T-cell (primary cell): ENCODE measurements around the gene SKP2. TPM values are rescaled to one million over a fixed set of nuclear protein-coding genes. Genes with fewer than 3 reads are reported as not detected.
A peak's percentile ranks its signal among the peaks of the same experiment; 100 is the strongest.

ENCODE experiments used
- ATAC-seq, 4 experiments: fragments of 200-7000 bp in 3 of 4; fragments of 150-1000 bp in 1 of 4; cut with Tn5 transposase; replicated peaks in 1 of 4; 1 replicate in 3 of 4; 2 replicates in 1 of 4; pipeline ENCODE4 v1.10.0; 2021; ENCODE audit warnings: moderate library complexity in 3 of 4, mild to moderate bottlenecking in 2 of 4, moderate number of reproducible peaks in 1 of 4
- CTCF ChIA-PET, 2 donors: fragments of 300-600 bp; sonication (Branson Sonifier 250); formaldehyde crosslinking; loops; one replicate each; lab custom pipeline; 2022; ENCODE audit warnings: antibody characterized with exemption in 2 of 2; lab: Charles Lee
- POLR2A ChIA-PET, 2 donors: fragments of 300-600 bp; sonication (Branson Sonifier 250); formaldehyde crosslinking; loops; one replicate each; lab custom pipeline; 2022; ENCODE audit warnings: antibody characterized with exemption in 2 of 2; lab: Charles Lee
- DNase-seq, 35 experiments: peaks; one replicate each; pipeline versions ENCODE4 v3.0.0 to v3.0.0-alpha.2; 2013 to 2023
- H3K27ac ChIP-seq: one replicate; pipeline ENCODE4 v1.5.1; 2013; ENCODE audit warnings: low read length
- H3K27me3 ChIP-seq, 2 experiments: replicated peaks in 1 of 2; 1 replicate in 1 of 2; 2 replicates in 1 of 2; pipeline versions ENCODE4 v1.6.1 to v1.7.0; 2013; ENCODE audit warnings: low read length in 1 of 2, mixed read lengths in 1 of 2; ENCODE audit not compliant: control insufficient read depth in 2 of 2, insufficient read depth in 2 of 2; ENCODE audit errors: extremely low read depth in 1 of 2
- H3K36me3 ChIP-seq, 2 donors: 1 replicate in 1 of 2; 2 replicates in 1 of 2; pipeline versions ENCODE4 v1.6.1 to v1.7.0; 2013; ENCODE audit warnings: low read length in 1 of 2; ENCODE audit not compliant: control insufficient read depth in 2 of 2, insufficient read depth in 1 of 2; ENCODE audit errors: extremely low read depth in 1 of 2
- H3K4me1 ChIP-seq, 2 experiments: 1 replicate in 1 of 2; 2 replicates in 1 of 2; pipeline versions ENCODE4 v1.6.1 to v1.7.0; 2013; ENCODE audit warnings: low read length in 2 of 2, mixed read lengths in 1 of 2; ENCODE audit not compliant: insufficient read depth in 2 of 2, control insufficient read depth in 1 of 2; ENCODE audit errors: extremely low read depth in 1 of 2
- H3K4me3 ChIP-seq, 2 donors: 1 replicate in 1 of 2; 2 replicates in 1 of 2; pipeline versions ENCODE4 v1.5.1 to v1.7.0; 2013; ENCODE audit warnings: mild to moderate bottlenecking in 2 of 2, low read length in 1 of 2, moderate library complexity in 1 of 2; ENCODE audit not compliant: control insufficient read depth in 1 of 2; ENCODE audit errors: extremely low read depth in 1 of 2
- H3K9me3 ChIP-seq: 2 replicates; pipeline ENCODE4 v1.7.0; 2013
- H3K27ac Mint-ChIP-seq, 2 donors: one replicate each; pipeline ENCODE4 v1.8.0; 2020 to 2021; ENCODE audit warnings: mild to moderate bottlenecking in 2 of 2, mixed read lengths in 2 of 2
- H3K27me3 Mint-ChIP-seq, 2 donors: one replicate each; pipeline ENCODE4 v1.8.0; 2021 to 2022; ENCODE audit warnings: mixed read lengths in 2 of 2
- H3K36me3 Mint-ChIP-seq: one replicate; pipeline ENCODE4 v1.8.0; 2021; ENCODE audit warnings: mixed read lengths
- H3K4me1 Mint-ChIP-seq, 3 donors: one replicate each; pipeline ENCODE4 v1.8.0; 2020 to 2022; ENCODE audit warnings: mixed read lengths in 3 of 3, mild to moderate bottlenecking in 1 of 3
- H3K4me3 Mint-ChIP-seq, 3 donors: one replicate each; pipeline ENCODE4 v1.8.0; 2020 to 2022; ENCODE audit warnings: mild to moderate bottlenecking in 3 of 3, mixed read lengths in 3 of 3, moderate library complexity in 3 of 3
- H3K9me3 Mint-ChIP-seq, 3 donors: one replicate each; pipeline ENCODE4 v1.8.0; 2020 to 2022; ENCODE audit warnings: mixed read lengths in 3 of 3
- WGBS: methylation state at CpG from one replicate; pipeline ENCODE4 v1.1.5; 2013; ENCODE audit warnings: missing lambda C conversion rate; ENCODE audit not compliant: insufficient coverage; 5-methylcytosine and 5-hydroxymethylcytosine counted together
- total RNA-seq, 35 experiments: library from RNA in 6 of 35; stranded (reverse) in 6 of 35; fragments of 120-200 nt in 1 of 35; gene quantifications; one replicate each; pipeline versions ENCODE4 v1.2.1 to v1.2.4 and lab custom pipeline; 2013 to 2026

The SKP2 gene
- total RNA-seq = 10 to 100 TPM; 12.8 to 26.0 (median 19.6) TPM
- 19.1 TPM for total RNA-seq (2013)
- 7.0 to 66.9 (median 26.5) reads per million in 29 experiments for total RNA-seq (lab: John Stamatoyannopoulos, UW)

GRCh38 chr5:36151434-36152323 lies at the start of gene SKP2, which contains the start of gene LMBRD2:
Gene SKP2 (plus strand): TSS chr5:36152111. CDS start chr5:36152263, 152 bp downstream.
Gene LMBRD2 (minus strand): TSS chr5:36151887. CDS start chr5:36143349, 8,538 bp downstream.
- Histone ChIP-seq H3K27ac (peak within 1 kb of the TSS; percentile 65), H3K27me3 (no peaks in the 10 kb centered on the region), H3K36me3 (peaks cover 0 to 20% of the 10 kb centered on the region in 2 donors), H3K4me3 (peak within 1 kb of the TSS; percentile 70 to 92), H3K9me3 (no peaks in the 10 kb centered on the region), H3K4me1 (peaks cover 24 to 25% of the 10 kb centered on the region in 2 experiments)
- Mint-ChIP-seq H3K4me1 (peaks cover 70 to 74% (median 73%) of the 10 kb centered on the region in 3 donors), H3K27ac (peak within 1 kb of the TSS; percentile 86 to 89), H3K4me3 (peak within 1 kb of the TSS; percentile 93 to 97 (median 96)), H3K27me3 (no peaks in the 10 kb centered on the region), H3K9me3 (no peaks in the 10 kb centered on the region), H3K36me3 (peaks cover 30% of the 10 kb centered on the region)
- DNase-seq (peak; percentile 91 to 100 (median 98)), ATAC-seq (peak; percentile 97 to 99 (median 98))
- CTCF ChIA-PET = interaction anchor here in 1 of 2 donors (0.9 to 1.4 kb wide), 2 partner anchors 90 to 91 kb away, joined by 3 to 8 read pairs; partner anchors contain the start of gene NADK2
- POLR2A ChIA-PET = no interaction called here
- WGBS = under 1% methylated on average over 81 of the region's 81 CpGs

GRCh38 chr5:36105819-36106218 lies 46.1 kb upstream of the SKP2 start:
- Mint-ChIP-seq H3K4me3 (no peak overlapping the region), H3K4me1 (no peaks in the 10 kb centered on the region), H3K27me3 (no peaks in the 10 kb centered on the region), H3K9me3 (no peaks in the 10 kb centered on the region), H3K27ac (no peak overlapping the region), H3K36me3 (peaks cover 60% of the 10 kb centered on the region)
- H3K27me3 ChIP-seq = no peaks in the 10 kb centered on the region
- no peak for ATAC-seq
- H3K27ac ChIP-seq = no peak overlapping the region
- no peaks in the 10 kb centered on the region for H3K9me3 ChIP-seq
- no peaks in the 10 kb centered on the region for H3K4me1 ChIP-seq
- DNase-seq = no peak
- ChIA-PET CTCF (no interaction called here), POLR2A (no interaction called here)
- whole genome bisulfite sequencing = 73% methylated on average over 2 of the region's 2 CpGs
- H3K4me3 ChIP-seq = no peak overlapping the region
- H3K36me3 ChIP-seq = peaks cover 3 to 52% of the 10 kb centered on the region in 2 donors

- Mint-ChIP-seq H3K36me3 (peaks cover 65% of the 10 kb centered on the region), H3K4me1 (no peaks in the 10 kb centered on the region)
- CTCF ChIA-PET = no interaction called here
Observed at GRCh38 chr5:36108758-36109460, 43.0 kb upstream of the SKP2 start.

GRCh38 chr5:36111238-36111637 lies 40.7 kb upstream of the SKP2 start:
- WGBS = no CpG with 5 or more reads among the region's 1 CpG

More at GRCh38 chr5:36108758-36109460, 43.0 kb upstream of the SKP2 start:
- Mint-ChIP-seq H3K27ac (no peak overlapping the region), H3K27me3 (no peaks in the 10 kb centered on the region), H3K9me3 (no peaks in the 10 kb centered on the region), H3K4me3 (no peak overlapping the region)
- Histone ChIP-seq H3K27ac (no peak overlapping the region), H3K27me3 (no peaks in the 10 kb centered on the region), H3K9me3 (no peaks in the 10 kb centered on the region), H3K4me3 (no peak overlapping the region), H3K4me1 (no peaks in the 10 kb centered on the region), H3K36me3 (peaks cover 0 to 58% of the 10 kb centered on the region in 2 donors)
- WGBS = no CpG with 5 or more reads among the region's 3 CpGs
- DNase-seq (no peak), ATAC-seq (no peak)
- POLR2A ChIA-PET = no interaction called here

GRCh38 chr5:36125868-36126267 lies 26.0 kb upstream of the SKP2 start:
- DNase-seq (no peak), ATAC-seq (no peak)
- H3K9me3 ChIP-seq = no peaks in the 10 kb centered on the region
- H3K4me3 ChIP-seq = no peak overlapping the region
- no peak overlapping the region for H3K27ac ChIP-seq
- CTCF ChIA-PET = interaction anchor here in 1 of 2 donors (1.0 kb wide), 1 partner anchor 46 kb away, joined by 5 read pairs; no protein-coding TSS in a partner anchor
- Mint-ChIP-seq H3K9me3 (peaks cover 6 to 10% (median 8%) of the 10 kb centered on the region in 3 donors), H3K27me3 (no peaks in the 10 kb centered on the region), H3K4me1 (peaks cover 10 to 26% (median 15%) of the 10 kb centered on the region in 3 donors), H3K36me3 (peaks cover 64% of the 10 kb centered on the region), H3K27ac (no peak overlapping the region), H3K4me3 (no peak overlapping the region)
- H3K4me1 ChIP-seq = no peaks in the 10 kb centered on the region
- WGBS = 93% methylated on average over 1 of the region's 1 CpG
- no peaks in the 10 kb centered on the region for H3K27me3 ChIP-seq
- peaks cover 0 to 33% of the 10 kb centered on the region in 2 donors for H3K36me3 ChIP-seq
- POLR2A ChIA-PET = no interaction called here

More at GRCh38 chr5:36111238-36111637, 40.7 kb upstream of the SKP2 start:
- ATAC-seq = no peak
- no peak for DNase-seq
- POLR2A ChIA-PET = no interaction called here
- no peaks in the 10 kb centered on the region for H3K4me1 Mint-ChIP-seq
- no peak overlapping the region for H3K4me3 Mint-ChIP-seq
- no peaks in the 10 kb centered on the region for H3K27me3 Mint-ChIP-seq
- peaks cover 64% of the 10 kb centered on the region for H3K36me3 Mint-ChIP-seq
- Histone ChIP-seq H3K27me3 (no peaks in the 10 kb centered on the region), H3K4me1 (no peaks in the 10 kb centered on the region), H3K36me3 (peaks cover 0 to 43% of the 10 kb centered on the region in 2 donors), H3K4me3 (no peak overlapping the region), H3K9me3 (no peaks in the 10 kb centered on the region), H3K27ac (no peak overlapping the region)
- CTCF ChIA-PET = interaction anchor here in 1 of 2 donors (0.8 kb wide), 1 partner anchor 32 kb away, joined by 3 read pairs; no protein-coding TSS in a partner anchor
- H3K9me3 Mint-ChIP-seq = no peaks in the 10 kb centered on the region
- no peak overlapping the region for H3K27ac Mint-ChIP-seq

GRCh38 chr5:36128795-36129194 lies 23.1 kb upstream of the SKP2 start:
- no peak overlapping the region for H3K27ac Mint-ChIP-seq
- CTCF ChIA-PET = interaction anchor here in 1 of 2 donors (0.5 kb wide), 1 partner anchor 207 kb away, joined by 3 read pairs; no protein-coding TSS in a partner anchor
- WGBS = no CpG with 5 or more reads among the region's 1 CpG

More at GRCh38 chr5:36128795-36129194, 23.1 kb upstream of the SKP2 start:
- H3K27me3 ChIP-seq = no peaks in the 10 kb centered on the region
- peaks cover 75% of the 10 kb centered on the region for H3K36me3 Mint-ChIP-seq
- no peaks in the 10 kb centered on the region for H3K9me3 ChIP-seq
- no peak for DNase-seq
- H3K9me3 Mint-ChIP-seq = peaks cover 6 to 10% (median 8%) of the 10 kb centered on the region in 3 donors
- POLR2A ChIA-PET = no interaction called here
- no peaks in the 10 kb centered on the region for H3K4me1 ChIP-seq
- no peak overlapping the region for H3K4me3 Mint-ChIP-seq
- peaks cover 0 to 24% of the 10 kb centered on the region in 2 donors for H3K36me3 ChIP-seq
- peaks cover 18 to 32% (median 22%) of the 10 kb centered on the region in 3 donors for H3K4me1 Mint-ChIP-seq
- no peaks in the 10 kb centered on the region for H3K27me3 Mint-ChIP-seq
- no peak for ATAC-seq
- no peak overlapping the region for H3K4me3 ChIP-seq
- H3K27ac ChIP-seq = no peak overlapping the region
